Measurements from ENCODE around the gene GMPPA. TPM values are rescaled to one million over a fixed set of nuclear protein-coding genes. Genes with fewer than 3 reads are reported as not detected.

Gene GMPPA
- total and polyA plus RNA-seq, 10 donors = 21.2 to 45.5 (median 29.8) TPM

- H3K27me3 ChIP-seq (replicated peaks in 1 of 7) = peaks cover 0 to 29% (median 0%) of the 10 kb centered on the region in 7 donors
- H3K27ac ChIP-seq = no peak overlapping the region
- H3K36me3 ChIP-seq = no peaks in the 10 kb centered on the region
- no peaks in the 10 kb centered on the region for H3K4me1 ChIP-seq
- TF ChIP-seq POLR2A (IDR thresholded peaks at IDR 0.05) (no peak), CTCF (IDR thresholded peaks at IDR 0.05 in 8 of 11, conservative IDR thresholded peaks at IDR 0.05 in 3 of 11) (no peak), POLR2AphosphoS5 (IDR thresholded peaks at IDR 0.05) (no peak)
- no peak overlapping the region for H3K4me3 ChIP-seq
- no peak for DNase-seq
- intact Hi-C loops (cut with DNase I; ENCODE audit: low total_unique reads) = no loop called here
- WGBS, 5 donors = 86 to 92% (median 89%) methylated on average over 9 to 23 of the region's 23 CpGs
- no peaks in the 10 kb centered on the region for H3K9me3 ChIP-seq
These were observed 30.1 kb upstream of the GMPPA start for GRCh38 chr2:219468410-219469185.

DNA sequence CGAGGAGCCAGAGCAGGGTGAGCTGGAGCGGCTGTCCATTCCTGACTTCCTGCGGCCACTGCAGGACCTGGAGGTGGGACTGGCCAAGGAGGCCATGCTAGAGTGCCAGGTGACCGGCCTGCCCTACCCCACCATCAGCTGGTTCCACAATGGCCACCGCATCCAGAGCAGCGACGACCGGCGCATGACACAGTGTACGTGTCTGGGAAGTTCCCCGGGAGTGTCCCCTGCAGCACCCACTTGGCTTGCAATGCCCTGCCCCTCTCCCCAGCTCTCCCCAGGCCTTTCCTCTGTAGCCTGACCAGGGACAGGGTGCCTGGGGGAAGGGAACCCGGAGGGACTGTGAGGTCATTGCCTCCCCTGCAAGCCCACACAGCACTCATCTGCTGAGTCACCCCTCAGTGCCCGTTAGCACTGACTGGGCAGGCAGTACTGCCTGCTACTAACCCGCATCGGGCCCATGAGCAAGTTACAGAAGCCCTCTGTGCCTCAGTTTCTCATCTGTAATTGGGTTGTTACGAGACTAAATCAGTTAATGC, 29.4 kb upstream of the GMPPA start:
- no peaks in the 10 kb centered on the region for H3K36me3 ChIP-seq
- intact Hi-C loops (cut with DNase I; ENCODE audit: low total_unique reads) = no loop called here
- peaks cover 0 to 36% (median 0%) of the 10 kb centered on the region in 7 donors for H3K27me3 ChIP-seq (replicated peaks in 1 of 7)
- H3K4me1 ChIP-seq = no peaks in the 10 kb centered on the region
- DNase-seq = no peak
- TF ChIP-seq POLR2A (IDR thresholded peaks at IDR 0.05) = no peak
- TF ChIP-seq POLR2AphosphoS5 (IDR thresholded peaks at IDR 0.05) = no peak
- no peak for TF ChIP-seq CTCF (IDR thresholded peaks at IDR 0.05 in 8 of 11, conservative IDR thresholded peaks at IDR 0.05 in 3 of 11)
- no peak overlapping the region for H3K4me3 ChIP-seq
- H3K9me3 ChIP-seq = no peaks in the 10 kb centered on the region
- WGBS, 5 donors = 68 to 96% (median 87%) methylated on average over 10 to 16 of the region's 16 CpGs
- H3K27ac ChIP-seq = no peak overlapping the region

- intact Hi-C loops (cut with DNase I; ENCODE audit: low total_unique reads) = loop anchor here (10.0 kb wide), 1 partner anchor 64 kb away; no protein-coding TSS in a partner anchor
- no peaks in the 10 kb centered on the region for H3K4me1 ChIP-seq
- WGBS, 5 donors = 73 to 83% (median 75%) methylated on average over 4 of the region's 4 CpGs
- no peak for DNase-seq
- H3K27me3 ChIP-seq (replicated peaks in 1 of 7) = peaks cover 0 to 47% (median 0%) of the 10 kb centered on the region in 7 donors
- no peak overlapping the region for H3K4me3 ChIP-seq
- no peaks in the 10 kb centered on the region for H3K9me3 ChIP-seq
- TF ChIP-seq POLR2A (IDR thresholded peaks at IDR 0.05) (no peak), POLR2AphosphoS5 (IDR thresholded peaks at IDR 0.05) (no peak), CTCF (IDR thresholded peaks at IDR 0.05 in 8 of 11, conservative IDR thresholded peaks at IDR 0.05 in 3 of 11) (no peak)
- H3K36me3 ChIP-seq = no peaks in the 10 kb centered on the region
- no peak overlapping the region for H3K27ac ChIP-seq
These were observed 28.3 kb upstream of the GMPPA start for GRCh38 chr2:219470429-219470828.

All from spleen (tissue), 11 donors.